Adrenal gland (tissue), 12 donors: ENCODE measurements around the gene IKZF5. TPM values are rescaled to one million over a fixed set of nuclear protein-coding genes. Genes with fewer than 3 reads are reported as not detected.

Experiments
- DNase-seq, 7 donors: peaks; one replicate each; pipeline ENCODE4 v3.0.0-alpha.2; 2019 to 2020
- H3K27ac ChIP-seq, 5 donors: fragments of 200-600 bp; sonication (generic) in 4 of 5; 1 replicate in 3 of 5; 2 replicates in 2 of 5; pipeline versions ENCODE4 v1.5.1 to v1.8.0; 2016 to 2020; ENCODE audit warnings: mild to moderate bottlenecking in 1 of 5
- H3K27me3 ChIP-seq: fragments of 200-600 bp; 2 replicates; pipeline ENCODE4 v1.8.0; 2021
- H3K36me3 ChIP-seq, 2 donors: fragments of 200-600 bp; replicated peaks in 1 of 2; 1 replicate in 1 of 2; 2 replicates in 1 of 2; pipeline versions ENCODE4 v1.5.1 to v1.8.0; 2018 to 2022
- H3K4me1 ChIP-seq, 2 donors: fragments of 200-600 bp; replicated peaks in 1 of 2; 1 replicate in 1 of 2; 2 replicates in 1 of 2; pipeline versions ENCODE4 v1.5.1 to v1.8.0; 2018 to 2021
- H3K4me3 ChIP-seq, 4 donors: fragments of 200-600 bp; sonication (generic) in 3 of 4; one replicate each; pipeline ENCODE4 v1.5.1; 2016 to 2018
- H3K9me3 ChIP-seq, 3 donors: fragments of 200-600 bp; sonication (generic) in 1 of 3; replicated peaks in 1 of 3; 1 replicate in 2 of 3; 2 replicates in 1 of 3; pipeline versions ENCODE4 v1.5.1 to v1.8.0; 2016 to 2021
- POLR2A ChIP-seq, 2 donors: fragments of 450-650 bp; IDR thresholded peaks; one replicate each; pipeline ENCODE4 v1.6.1; 2017; ENCODE audit warnings: antibody characterized with exemption in 2 of 2, mild to moderate bottlenecking in 2 of 2, moderate library complexity in 1 of 2
- WGBS, 4 donors: extraction: QIAGEN DNeasy Blood & Tissue Kit in 2 of 4; methylation state at CpG; one replicate each; pipeline versions ENCODE4 v1.1.5 to v1.1.7; 2013 to 2017; 5-methylcytosine and 5-hydroxymethylcytosine counted together
- intact Hi-C, 2 donors: fragments of 100-400 bp; cut with DNase I; formaldehyde crosslinking; loops; one replicate each; pipeline versions ENCODE4 v1.14.1 to v1.15.0; 2022 to 2023
- polyA plus RNA-seq, 3 donors: library from polyadenylated mRNA; stranded (reverse); fragments of 200-250 nt in 2 of 3; fragments of 350-450 nt in 1 of 3; fragmentation: Illumina TruSeq in 1 of 3; extraction: RNeasy Lipid Tissue Mini Kit (QIAGEN cat#74804) in 1 of 3; gene quantifications; one replicate each; pipeline ENCODE4 v1.2.3, GENCODE V29; 2013 to 2014
- total RNA-seq, 9 donors: library from RNA; depleted of rRNA in 4 of 9; stranded (reverse); fragments of >200 nt in 4 of 9; fragments of 120-200 nt in 1 of 9; fragmentation: NEBNext Ultra II Directional in 1 of 9; extraction: Animal tissue kit (Norgen Biotek cat#: 25700) in 1 of 9; gene quantifications; one replicate each; pipeline versions ENCODE4 v1.1.0 to v1.2.4, GENCODE V29; 2013 to 2023
- TF ChIP-seq, protein P1 (sequence below), 6 experiments: fragments of 450-650 bp in 4 of 6; fragments of 200-600 bp in 2 of 6; sonication (generic) in 1 of 6; IDR thresholded peaks; 1 replicate in 5 of 6; 2 replicates in 1 of 6; pipeline versions ENCODE4 v1.5.1 to v1.8.0; 2016 to 2021; ENCODE audit warnings: antibody characterized with exemption in 6 of 6, mild to moderate bottlenecking in 2 of 6, moderate library complexity in 1 of 6
- donor health status: healthy with polysubstance abuse.
- donor health status: Bipolar disorder and iron deficiency.
- donor health status: DM: yes; HTN: yes; CAD: no.
- donor health status: DM: no; HTN: no; CAD: no.
- donor health status: DM: no; HTN: no; CAD: no.
- donor health status: DM: yes; HTN: yes; CAD: no.

The IKZF5 gene
- total and polyA plus RNA-seq, 12 donors: 3.3 to 20.0 (median 12.0) TPM

- Histone ChIP-seq H3K4me1 (no peaks in the 10 kb centered on the region), H3K27ac (no peak overlapping the region), H3K27me3 (no peaks in the 10 kb centered on the region), H3K4me3 (no peak overlapping the region), H3K9me3 (no peaks in the 10 kb centered on the region), H3K36me3 (no peaks in the 10 kb centered on the region)
- TF ChIP-seq, protein P1, sequence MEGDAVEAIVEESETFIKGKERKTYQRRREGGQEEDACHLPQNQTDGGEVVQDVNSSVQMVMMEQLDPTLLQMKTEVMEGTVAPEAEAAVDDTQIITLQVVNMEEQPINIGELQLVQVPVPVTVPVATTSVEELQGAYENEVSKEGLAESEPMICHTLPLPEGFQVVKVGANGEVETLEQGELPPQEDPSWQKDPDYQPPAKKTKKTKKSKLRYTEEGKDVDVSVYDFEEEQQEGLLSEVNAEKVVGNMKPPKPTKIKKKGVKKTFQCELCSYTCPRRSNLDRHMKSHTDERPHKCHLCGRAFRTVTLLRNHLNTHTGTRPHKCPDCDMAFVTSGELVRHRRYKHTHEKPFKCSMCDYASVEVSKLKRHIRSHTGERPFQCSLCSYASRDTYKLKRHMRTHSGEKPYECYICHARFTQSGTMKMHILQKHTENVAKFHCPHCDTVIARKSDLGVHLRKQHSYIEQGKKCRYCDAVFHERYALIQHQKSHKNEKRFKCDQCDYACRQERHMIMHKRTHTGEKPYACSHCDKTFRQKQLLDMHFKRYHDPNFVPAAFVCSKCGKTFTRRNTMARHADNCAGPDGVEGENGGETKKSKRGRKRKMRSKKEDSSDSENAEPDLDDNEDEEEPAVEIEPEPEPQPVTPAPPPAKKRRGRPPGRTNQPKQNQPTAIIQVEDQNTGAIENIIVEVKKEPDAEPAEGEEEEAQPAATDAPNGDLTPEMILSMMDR (IDR thresholded peaks at IDR 0.05): no peak
- no peak for TF ChIP-seq POLR2A (IDR thresholded peaks at IDR 0.05)
- DNase-seq: peak in 2 of 7 donors; percentile 22 to 27
- WGBS, 4 donors: 63 to 76% (median 70%) methylated on average over 5 of the region's 5 CpGs
- intact Hi-C loops: no loop called here
Measured at GRCh38 chr10:122974023-122974422, 34.6 kb downstream of the IKZF5 start.

DNA sequence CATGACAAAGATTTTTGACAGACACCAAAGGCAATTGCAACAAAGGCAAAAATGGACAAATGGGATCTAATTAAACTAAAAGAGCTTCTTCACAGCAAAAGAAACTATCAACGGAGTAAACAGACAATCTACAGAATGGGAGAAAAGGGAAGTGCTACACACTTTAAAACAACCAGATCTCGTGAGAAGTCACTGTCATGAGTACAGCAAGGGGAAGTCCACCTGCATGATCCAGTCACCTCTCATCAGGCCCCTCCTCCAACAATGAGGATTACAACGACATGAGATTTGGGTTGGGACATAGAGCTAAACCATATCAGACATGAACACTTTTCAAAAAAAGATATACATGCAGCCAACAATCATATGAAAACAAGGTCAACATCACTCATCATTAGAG lies 39.9 kb downstream of the IKZF5 start:
- Histone ChIP-seq H3K27me3 (no peaks in the 10 kb centered on the region), H3K27ac (no peak overlapping the region), H3K4me1 (no peaks in the 10 kb centered on the region), H3K36me3 (no peaks in the 10 kb centered on the region), H3K9me3 (no peaks in the 10 kb centered on the region), H3K4me3 (no peak overlapping the region)
- no peak for DNase-seq
- TF ChIP-seq, protein P1 (IDR thresholded peaks at IDR 0.05): no peak
- TF ChIP-seq POLR2A (IDR thresholded peaks at IDR 0.05): no peak
- intact Hi-C loops: no loop called here
- 70 to 85% (median 78%) methylated on average over 3 of the region's 3 CpGs for whole genome bisulfite sequencing, 4 donors

DNA sequence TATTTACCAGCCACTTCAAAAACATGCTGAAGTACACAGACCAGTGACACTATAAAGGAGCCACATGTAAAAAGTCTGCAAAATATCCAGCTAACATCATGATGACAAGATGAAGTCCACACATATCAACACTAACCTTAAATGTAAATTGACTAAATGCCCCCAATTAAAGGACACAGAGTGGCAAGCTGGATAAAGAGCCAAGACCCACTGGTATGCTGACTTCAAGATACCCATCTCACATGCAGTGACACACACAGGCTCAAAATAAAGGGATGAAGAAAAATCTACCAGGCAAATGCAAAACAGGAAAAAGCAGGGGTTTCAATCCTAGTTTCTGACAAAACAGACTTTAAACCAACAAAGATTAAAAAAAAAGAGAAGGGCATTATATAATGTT lies 41.7 kb downstream of the IKZF5 start:
- Histone ChIP-seq H3K27me3 (no peaks in the 10 kb centered on the region), H3K4me1 (no peaks in the 10 kb centered on the region), H3K27ac (no peak overlapping the region), H3K4me3 (no peak overlapping the region), H3K9me3 (no peaks in the 10 kb centered on the region), H3K36me3 (no peaks in the 10 kb centered on the region)
- intact Hi-C loops: no loop called here
- no peak for DNase-seq
- TF ChIP-seq POLR2A (IDR thresholded peaks at IDR 0.05): no peak
- TF ChIP-seq, protein P1 (IDR thresholded peaks at IDR 0.05): no peak

DNA sequence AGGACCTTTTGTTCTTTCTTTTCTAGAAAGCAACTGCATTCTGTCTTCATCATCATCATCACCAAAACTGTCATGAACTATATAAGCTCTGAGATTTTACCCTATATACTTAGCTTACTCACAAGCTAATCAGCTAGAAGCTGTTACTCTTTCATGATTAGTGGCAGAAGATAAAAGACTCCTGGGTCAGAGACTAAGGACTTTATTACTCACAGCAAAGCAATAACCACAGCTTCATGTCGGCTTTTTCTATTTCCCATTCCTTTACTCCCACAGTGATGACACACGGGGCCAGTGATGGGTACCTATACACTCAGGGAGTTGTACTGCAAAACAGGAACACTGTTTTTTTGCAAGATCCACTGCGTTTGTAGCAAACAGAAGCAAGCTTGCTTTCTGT lies 46.2 kb downstream of the IKZF5 start:
- intact Hi-C loops: no loop called here
- Histone ChIP-seq H3K27me3 (no peaks in the 10 kb centered on the region), H3K36me3 (no peaks in the 10 kb centered on the region), H3K27ac (no peak overlapping the region), H3K4me1 (no peaks in the 10 kb centered on the region), H3K9me3 (no peaks in the 10 kb centered on the region), H3K4me3 (no peak overlapping the region)
- 54 to 73% (median 70%) methylated on average over 3 of the region's 3 CpGs for WGBS, 4 donors
- DNase-seq: no peak
- TF ChIP-seq, protein P1 (IDR thresholded peaks at IDR 0.05): no peak
- TF ChIP-seq POLR2A (IDR thresholded peaks at IDR 0.05): no peak
